Measurements from ENCODE around the gene DCDC1.
A peak's percentile ranks its signal among the peaks of the same experiment; 100 is the strongest.

DCDC1 gene

GRCh38 chr11:31236143-31236542 is 133.4 kb downstream of the DCDC1 start:
- peak; percentile 16 for DNase-seq (ENCODE audit: low spot score)

- DNase-seq (ENCODE audit: low spot score), result no peak
Measured at GRCh38 chr11:31233425-31233824, 136.1 kb downstream of the DCDC1 start.

DNA sequence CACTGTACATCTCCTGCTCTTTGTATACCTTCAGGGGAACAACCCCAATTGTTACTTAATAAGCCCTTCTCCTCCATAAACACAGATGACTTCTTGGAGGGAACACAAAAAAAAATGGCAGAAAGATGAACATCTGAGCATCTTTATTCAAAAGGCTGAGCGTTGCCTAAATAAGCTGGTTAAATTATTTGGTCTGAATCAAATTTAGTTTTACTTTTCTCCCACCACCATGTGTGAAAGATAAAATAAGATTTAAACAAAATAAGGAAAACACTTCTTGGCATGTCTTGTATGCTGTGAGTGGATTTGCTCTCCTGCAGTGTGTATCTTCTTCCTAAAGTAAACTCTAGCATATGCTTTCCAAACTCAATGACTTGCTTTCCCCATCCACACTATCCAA is 137.9 kb downstream of the DCDC1 start:
- no peak for DNase-seq (ENCODE audit: low spot score)

DNA sequence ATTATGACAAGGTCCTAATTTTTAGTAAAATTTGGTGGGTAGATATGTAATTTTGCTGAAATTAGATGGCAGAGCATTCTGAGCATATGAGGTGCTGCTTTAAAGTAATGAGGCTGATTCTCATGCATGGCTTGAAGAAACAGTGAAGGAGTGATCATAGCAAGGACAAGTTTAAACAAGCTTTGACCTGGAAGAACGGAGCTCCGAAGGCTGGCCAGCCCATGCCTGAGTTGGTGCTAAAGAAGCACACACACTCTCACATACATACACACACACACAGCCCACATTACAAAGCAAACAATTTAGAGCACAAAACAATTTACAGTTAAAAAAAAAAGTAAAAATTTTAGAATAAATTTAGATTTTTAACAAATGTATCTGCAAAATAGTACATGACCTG is 150.7 kb downstream of the DCDC1 start:
- DNase-seq (ENCODE audit: low spot score), result no peak

DNA sequence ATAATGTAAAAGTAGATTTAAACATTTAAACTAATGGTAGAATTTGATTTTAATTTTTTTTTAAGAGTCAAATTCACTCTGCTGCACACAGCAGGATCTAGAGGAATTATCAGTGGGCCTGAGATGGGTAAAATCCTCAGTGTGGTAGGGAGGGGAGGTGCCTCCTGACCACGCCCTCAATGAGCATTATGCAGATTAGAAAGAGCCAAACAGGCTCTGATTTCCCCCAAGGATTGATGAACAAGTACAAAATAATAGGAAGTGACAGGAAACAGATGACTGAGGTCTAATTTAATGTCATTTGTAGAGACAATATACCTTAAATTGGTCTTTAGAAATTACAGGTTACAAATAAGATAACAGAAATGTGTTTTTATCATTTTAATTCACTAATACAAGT is 155.2 kb downstream of the DCDC1 start:
- no peak for DNase-seq (ENCODE audit: low spot score)

DNA sequence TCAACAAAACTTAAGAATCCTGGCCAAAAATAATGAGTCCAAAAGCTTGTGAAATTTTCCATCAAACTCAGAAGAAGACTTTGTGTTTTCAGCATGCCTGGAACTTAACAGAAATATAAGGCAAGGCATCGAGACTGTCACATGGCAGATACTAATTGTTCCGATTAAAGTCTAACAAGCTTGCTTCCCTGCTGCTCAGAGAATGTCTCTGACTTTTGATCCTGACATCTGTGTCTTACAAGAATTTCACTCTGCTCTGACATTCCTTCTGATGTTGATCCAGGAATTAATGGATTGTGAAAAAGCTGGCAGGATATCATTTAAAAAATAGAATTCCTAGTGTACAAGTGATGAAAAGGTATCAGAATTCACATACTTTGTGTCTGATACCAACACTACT is 170.2 kb downstream of the DCDC1 start:
- no peak for DNase-seq (ENCODE audit: low spot score)

DNA sequence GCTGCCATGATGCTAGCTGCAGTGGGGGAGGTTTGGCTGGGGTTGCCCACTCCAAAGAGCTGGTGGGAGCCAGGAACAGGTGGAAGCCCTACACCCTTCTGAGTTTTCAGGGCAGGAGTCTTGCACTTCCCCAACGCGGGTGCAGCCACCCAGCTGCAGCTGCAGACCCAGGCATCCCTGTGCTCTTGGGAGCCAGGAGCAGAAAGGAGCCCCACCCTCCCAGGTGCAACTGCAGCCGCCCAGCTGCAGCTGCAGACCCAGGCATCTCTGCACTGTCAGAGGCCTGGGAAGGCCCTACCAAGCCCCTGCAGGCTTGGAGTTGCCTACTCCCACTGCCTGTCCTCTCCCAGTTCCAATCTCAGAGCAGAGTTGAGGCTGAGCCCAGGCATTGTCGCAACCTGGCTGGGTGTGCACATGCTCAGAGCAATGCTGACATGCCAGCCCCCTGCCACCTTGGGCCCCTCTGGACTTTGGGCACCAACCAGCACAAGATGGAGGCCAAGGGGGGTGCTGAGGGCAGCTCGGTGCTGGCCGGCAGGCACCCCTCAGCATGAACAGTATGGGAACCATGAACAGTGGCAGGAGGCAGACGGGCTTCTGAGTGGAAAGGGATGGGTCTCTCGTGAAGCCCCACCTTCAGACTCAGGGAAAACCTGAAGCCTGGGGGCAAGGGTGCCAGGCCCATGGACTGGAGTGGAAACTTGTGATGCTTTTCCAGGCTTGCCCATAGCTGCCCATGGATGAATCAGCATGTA is 195.4 kb downstream of the DCDC1 start:
- DNase-seq (ENCODE audit: low spot score), result no peak

- peak; percentile 4 for DNase-seq (ENCODE audit: low spot score)
Measured at GRCh38 chr11:31160504-31161422, 208.8 kb downstream of the DCDC1 start.

DNA sequence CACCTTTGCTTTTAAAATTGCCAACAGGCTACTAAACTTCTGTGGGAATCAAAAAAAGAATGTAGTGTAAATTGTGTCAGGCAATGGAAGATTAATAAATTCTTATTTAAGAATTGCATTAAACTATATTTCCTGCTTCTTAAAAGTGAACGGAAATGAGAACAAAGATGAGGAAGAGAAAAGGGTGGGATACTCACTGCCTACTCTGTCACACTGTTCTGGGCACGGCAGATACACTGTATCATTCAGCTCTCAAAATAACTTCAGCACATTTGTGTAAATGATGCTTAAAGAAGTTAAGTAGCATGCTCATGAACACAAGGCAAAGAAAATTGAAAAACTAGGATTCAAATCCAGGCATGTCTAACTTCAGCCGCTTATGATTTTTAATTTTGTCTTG is 218.7 kb downstream of the DCDC1 start:
- DNase-seq (ENCODE audit: low spot score), result no peak

DNA sequence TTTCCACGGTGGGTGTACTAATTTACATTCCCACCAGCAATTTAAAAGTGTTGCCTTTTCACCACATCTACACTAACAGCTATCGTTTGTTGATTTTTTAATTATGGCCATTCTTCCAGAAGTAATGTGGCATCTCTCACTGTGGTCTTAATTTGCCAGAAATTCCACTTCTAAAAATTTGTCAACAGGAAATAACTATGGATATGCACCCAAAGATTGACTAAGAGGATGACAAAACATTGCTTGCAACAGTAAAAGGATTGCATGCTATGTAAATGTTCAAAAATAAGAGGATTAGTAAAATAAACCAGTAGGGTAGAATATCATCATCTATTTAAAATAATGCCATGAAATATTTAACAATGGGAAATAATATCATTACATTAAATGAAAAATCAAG is 219.5 kb downstream of the DCDC1 start:
- no peak for DNase-seq (ENCODE audit: low spot score)

- no peak for DNase-seq (ENCODE audit: low spot score)
Measured at GRCh38 chr11:31141789-31142188, 227.8 kb downstream of the DCDC1 start.

- DNase-seq (ENCODE audit: low spot score), result no peak
Measured at GRCh38 chr11:31139479-31139878, 230.1 kb downstream of the DCDC1 start.

DNA sequence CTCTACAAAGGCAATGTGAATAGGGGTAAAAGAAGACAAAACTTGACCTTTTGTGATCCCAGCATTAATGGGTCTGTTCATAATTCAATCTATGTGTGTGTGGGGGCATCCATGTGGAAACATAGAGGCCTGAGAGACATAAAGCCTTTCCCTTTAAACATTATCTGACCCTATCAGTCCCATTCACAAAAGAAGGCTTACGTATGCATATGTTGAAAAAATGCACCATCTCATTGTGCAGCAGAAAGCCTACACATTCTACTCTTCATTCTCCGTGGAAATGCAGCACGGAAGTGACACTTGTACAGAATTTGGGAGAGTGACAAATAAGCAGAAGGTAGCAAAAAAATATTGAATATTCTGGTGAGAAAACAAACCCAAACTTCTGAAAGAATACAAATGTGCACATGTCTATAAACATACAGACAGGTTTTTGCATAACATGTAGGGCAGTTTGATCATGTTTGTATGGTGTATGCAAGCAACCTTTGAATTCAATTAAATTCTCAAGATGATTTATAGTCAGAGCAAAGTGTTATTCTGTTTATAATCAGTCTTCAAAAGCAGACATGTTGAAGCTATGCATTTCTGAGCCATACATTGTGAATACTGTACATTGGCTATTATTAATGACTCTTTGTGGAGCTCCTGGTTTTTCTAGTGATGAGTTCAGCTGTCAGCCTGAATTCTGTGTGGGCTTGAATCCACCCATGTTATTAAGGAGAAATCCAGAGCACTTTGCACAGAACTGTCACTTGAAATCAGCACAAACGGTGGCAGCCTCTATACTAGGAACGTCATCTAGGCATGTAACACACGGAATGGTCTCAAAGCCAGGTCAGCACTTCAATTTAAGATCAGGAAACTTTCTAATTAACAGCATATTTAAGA is 236.8 kb downstream of the DCDC1 start:
- no peak for DNase-seq (ENCODE audit: low spot score)

- DNase-seq (ENCODE audit: low spot score), result no peak
Measured at GRCh38 chr11:31131760-31132159, 237.8 kb downstream of the DCDC1 start.

DNA sequence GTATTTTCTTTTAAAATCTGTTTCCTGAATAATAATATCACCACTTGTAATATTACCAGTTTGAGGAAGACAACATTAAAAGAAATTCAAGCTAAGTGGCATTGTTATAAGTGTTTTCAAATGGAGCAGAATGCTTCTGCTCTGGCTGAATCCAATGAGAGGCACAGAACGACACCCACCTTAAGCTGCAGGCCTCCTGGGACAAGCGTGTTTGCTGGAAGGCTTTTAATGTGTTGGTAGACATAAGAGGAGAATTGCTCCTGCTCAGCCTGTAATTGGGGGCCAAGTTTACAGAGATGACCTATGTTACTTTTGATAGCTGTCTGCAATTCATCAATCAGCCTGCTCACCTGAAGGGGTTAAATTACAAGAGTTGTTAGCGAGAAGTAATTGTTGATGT is 242.2 kb downstream of the DCDC1 start:
- DNase-seq (ENCODE audit: low spot score), result no peak

- no peak for DNase-seq (ENCODE audit: low spot score)
Measured at GRCh38 chr11:31120428-31120827, 249.1 kb downstream of the DCDC1 start.

GRCh38 chr11:31118566-31118965 is 251.0 kb downstream of the DCDC1 start:
- DNase-seq (ENCODE audit: low spot score), result no peak

- no peak for DNase-seq (ENCODE audit: low spot score)
Measured at GRCh38 chr11:31117038-31117437, 252.5 kb downstream of the DCDC1 start.

DNA sequence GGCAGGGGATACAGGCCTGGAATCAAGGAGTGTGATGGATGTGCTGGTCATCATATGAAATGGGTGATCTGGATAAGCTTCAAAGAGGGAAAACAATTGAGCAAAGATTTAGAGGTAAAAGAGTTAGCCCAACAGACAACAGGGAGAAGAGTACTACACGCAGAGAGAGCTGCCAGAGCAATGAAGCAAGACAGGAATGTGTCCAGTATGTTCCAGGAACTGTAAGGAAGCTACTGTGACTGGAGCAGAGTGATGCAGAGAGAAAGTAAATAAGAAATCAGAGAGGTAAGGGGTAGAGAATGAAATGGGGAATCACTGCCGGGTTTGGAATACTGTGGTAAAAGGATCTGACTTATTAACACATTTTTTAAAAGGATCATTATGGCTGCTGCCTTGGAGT is 255.1 kb downstream of the DCDC1 start:
- DNase-seq (ENCODE audit: low spot score), result no peak

- DNase-seq (ENCODE audit: low spot score), result no peak
Measured at GRCh38 chr11:31110830-31111229, 258.7 kb downstream of the DCDC1 start.

DNA sequence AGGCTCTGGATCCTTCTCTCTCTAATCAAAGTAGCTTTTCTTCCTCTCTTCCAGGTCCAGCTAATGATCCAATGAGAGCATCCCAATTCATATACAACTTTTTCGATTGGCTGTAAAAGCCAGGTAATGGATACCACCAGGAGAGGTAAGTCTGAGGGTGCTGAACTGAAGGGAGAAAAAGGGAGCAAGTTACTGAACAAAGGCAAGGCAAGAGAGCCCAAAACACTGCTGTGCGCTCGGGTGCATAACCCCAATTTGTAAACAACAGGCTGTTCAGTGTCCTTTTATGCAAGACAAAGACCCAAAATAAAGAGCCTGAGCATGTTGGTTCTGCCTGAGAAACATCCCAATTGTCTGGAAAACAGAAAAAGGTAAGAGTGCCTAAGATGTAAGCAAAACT is 260.1 kb downstream of the DCDC1 start:
- no peak for DNase-seq (ENCODE audit: low spot score)

- DNase-seq (ENCODE audit: low spot score), result no peak
Measured at GRCh38 chr11:31107649-31108048, 261.9 kb downstream of the DCDC1 start.
